ENCODE results near the gene IGDCC3. TPM values are rescaled to one million over a fixed set of nuclear protein-coding genes. Genes with fewer than 3 reads are reported as not detected.
A peak's percentile ranks its signal among the peaks of the same experiment; 100 is the strongest.

The IGDCC3 gene
- total and polyA plus RNA-seq, 10 donors: 0.03 to 0.34 (median 0.03) TPM; not detected in 7

DNA sequence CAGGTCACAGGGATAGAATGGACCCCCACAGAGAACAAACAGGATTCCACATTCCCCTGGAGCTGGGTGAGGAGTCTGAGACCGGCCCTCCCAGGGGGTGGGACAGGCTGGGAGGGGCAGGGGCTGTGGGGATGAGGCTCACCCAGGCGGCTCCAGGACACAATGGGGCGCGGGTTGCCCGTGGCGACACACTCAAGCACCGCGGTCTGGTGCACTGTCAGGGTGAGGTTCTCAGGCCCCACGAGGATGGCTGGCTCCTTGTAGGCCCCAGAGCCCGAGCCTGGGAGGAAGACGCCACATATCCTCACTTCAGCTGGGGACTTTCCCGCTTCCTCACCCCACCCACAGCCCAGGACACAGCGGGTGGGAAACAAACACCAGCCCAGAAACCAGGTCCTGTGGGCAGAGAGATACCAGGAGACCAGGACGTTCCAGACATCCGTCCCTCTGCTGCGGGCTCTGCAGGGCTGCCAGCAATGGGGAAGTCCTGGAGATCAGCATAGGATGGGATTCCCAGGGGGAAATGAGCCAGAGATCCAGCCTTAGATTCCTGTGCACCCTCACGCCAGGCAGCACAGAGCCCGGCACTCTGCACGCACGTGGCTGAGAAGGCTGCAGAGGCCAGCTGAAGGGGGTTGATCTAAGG, 43.1 kb downstream of the IGDCC3 start:
- Histone ChIP-seq H3K36me3 (no peaks in the 10 kb centered on the region), H3K27me3 (replicated peaks in 1 of 7) (peaks cover 0 to 47% (median 0%) of the 10 kb centered on the region in 7 donors), H3K4me3 (no peak overlapping the region), H3K27ac (no peak overlapping the region), H3K9me3 (no peaks in the 10 kb centered on the region), H3K4me1 (peaks cover 0 to 2% (median 0%) of the 10 kb centered on the region in 6 donors)
- TF ChIP-seq, protein P1, sequence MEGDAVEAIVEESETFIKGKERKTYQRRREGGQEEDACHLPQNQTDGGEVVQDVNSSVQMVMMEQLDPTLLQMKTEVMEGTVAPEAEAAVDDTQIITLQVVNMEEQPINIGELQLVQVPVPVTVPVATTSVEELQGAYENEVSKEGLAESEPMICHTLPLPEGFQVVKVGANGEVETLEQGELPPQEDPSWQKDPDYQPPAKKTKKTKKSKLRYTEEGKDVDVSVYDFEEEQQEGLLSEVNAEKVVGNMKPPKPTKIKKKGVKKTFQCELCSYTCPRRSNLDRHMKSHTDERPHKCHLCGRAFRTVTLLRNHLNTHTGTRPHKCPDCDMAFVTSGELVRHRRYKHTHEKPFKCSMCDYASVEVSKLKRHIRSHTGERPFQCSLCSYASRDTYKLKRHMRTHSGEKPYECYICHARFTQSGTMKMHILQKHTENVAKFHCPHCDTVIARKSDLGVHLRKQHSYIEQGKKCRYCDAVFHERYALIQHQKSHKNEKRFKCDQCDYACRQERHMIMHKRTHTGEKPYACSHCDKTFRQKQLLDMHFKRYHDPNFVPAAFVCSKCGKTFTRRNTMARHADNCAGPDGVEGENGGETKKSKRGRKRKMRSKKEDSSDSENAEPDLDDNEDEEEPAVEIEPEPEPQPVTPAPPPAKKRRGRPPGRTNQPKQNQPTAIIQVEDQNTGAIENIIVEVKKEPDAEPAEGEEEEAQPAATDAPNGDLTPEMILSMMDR (IDR thresholded peaks at IDR 0.05 in 8 of 11, conservative IDR thresholded peaks at IDR 0.05 in 3 of 11): no peak
- no peak for TF ChIP-seq POLR2AphosphoS5 (IDR thresholded peaks at IDR 0.05)
- TF ChIP-seq POLR2A (IDR thresholded peaks at IDR 0.05): no peak
- 51 to 80% (median 70%) methylated on average over 14 to 20 of the region's 20 CpGs for WGBS, 5 donors
- intact Hi-C loops (cut with DNase I; ENCODE audit: low total_unique reads): no loop called here
- DNase-seq: peak; percentile 44

DNA sequence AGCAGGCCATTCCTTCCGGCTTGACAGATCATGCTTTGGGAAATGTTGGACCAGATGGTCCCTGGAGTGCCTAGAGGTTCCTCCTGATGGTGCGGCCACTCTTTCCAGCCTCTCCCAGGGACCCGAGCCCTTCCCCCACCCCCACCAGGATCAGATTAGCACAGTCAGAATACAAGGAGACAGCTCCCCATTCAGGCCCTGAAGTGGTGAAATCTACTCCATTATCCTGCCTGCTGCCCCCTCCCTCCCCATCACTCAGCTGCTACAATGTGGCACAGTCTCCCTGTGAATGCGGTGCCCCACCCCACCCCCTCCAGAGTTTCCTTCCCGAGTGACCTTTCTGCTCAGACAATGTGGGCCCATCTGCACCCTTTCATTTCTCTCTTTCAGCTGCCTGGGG, 43.9 kb downstream of the IGDCC3 start:
- H3K9me3 ChIP-seq: no peaks in the 10 kb centered on the region
- peaks cover 0 to 39% (median 0%) of the 10 kb centered on the region in 7 donors for H3K27me3 ChIP-seq (replicated peaks in 1 of 7)
- H3K4me3 ChIP-seq: no peak overlapping the region
- no peak overlapping the region for H3K27ac ChIP-seq
- no peaks in the 10 kb centered on the region for H3K4me1 ChIP-seq
- 78 to 96% (median 83%) methylated on average over 5 of the region's 5 CpGs for WGBS, 5 donors
- H3K36me3 ChIP-seq: no peaks in the 10 kb centered on the region
- DNase-seq: no peak
- intact Hi-C loops (cut with DNase I; ENCODE audit: low total_unique reads): no loop called here
- no peak for TF ChIP-seq POLR2AphosphoS5 (IDR thresholded peaks at IDR 0.05)
- TF ChIP-seq POLR2A (IDR thresholded peaks at IDR 0.05): no peak
- TF ChIP-seq, protein P1 (IDR thresholded peaks at IDR 0.05 in 8 of 11, conservative IDR thresholded peaks at IDR 0.05 in 3 of 11): no peak

DNA sequence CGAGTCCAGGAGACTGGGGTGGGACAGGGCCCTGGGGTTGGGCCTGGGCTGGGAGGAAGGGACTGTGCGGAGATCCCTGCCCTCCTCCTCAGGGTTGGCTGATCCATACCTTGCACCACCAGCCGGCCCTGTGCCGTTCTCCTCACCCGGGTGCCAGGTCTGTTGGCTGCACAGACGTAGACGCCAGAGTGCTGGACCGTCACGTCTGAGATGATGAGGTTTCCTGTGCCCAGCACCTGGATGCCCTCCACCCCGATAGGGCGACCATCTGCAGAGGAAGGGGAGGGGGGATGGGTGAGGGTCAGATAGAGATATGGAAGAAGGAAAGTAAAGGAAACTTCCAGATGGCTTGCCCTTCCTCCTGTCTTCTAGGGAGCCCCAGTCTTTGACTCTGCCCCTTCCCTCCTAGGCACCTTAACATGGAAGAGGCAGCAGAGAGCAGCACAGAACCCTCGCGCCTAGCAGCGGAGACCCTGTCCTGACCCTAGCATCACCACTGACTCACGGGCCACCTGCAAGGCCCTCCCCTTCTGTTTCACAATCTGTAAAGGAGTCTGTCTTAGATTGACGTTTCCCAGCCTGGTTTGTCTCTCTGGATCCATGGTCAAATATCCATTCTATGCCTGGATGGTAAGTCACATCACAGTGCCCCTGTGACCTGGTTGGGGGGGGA, 44.5 kb downstream of the IGDCC3 start:
- peak; percentile 54 for DNase-seq
- Histone ChIP-seq H3K27ac (no peak overlapping the region), H3K9me3 (no peaks in the 10 kb centered on the region), H3K27me3 (replicated peaks in 1 of 7) (peaks cover 0 to 34% (median 0%) of the 10 kb centered on the region in 7 donors), H3K4me3 (no peak overlapping the region), H3K4me1 (no peaks in the 10 kb centered on the region), H3K36me3 (no peaks in the 10 kb centered on the region)
- WGBS, 5 donors: 73 to 84% (median 74%) methylated on average over 16 of the region's 16 CpGs
- TF ChIP-seq, protein P1 (IDR thresholded peaks at IDR 0.05 in 8 of 11, conservative IDR thresholded peaks at IDR 0.05 in 3 of 11): no peak
- no peak for TF ChIP-seq POLR2AphosphoS5 (IDR thresholded peaks at IDR 0.05)
- no peak for TF ChIP-seq POLR2A (IDR thresholded peaks at IDR 0.05)
- intact Hi-C loops (cut with DNase I; ENCODE audit: low total_unique reads): no loop called here

DNA sequence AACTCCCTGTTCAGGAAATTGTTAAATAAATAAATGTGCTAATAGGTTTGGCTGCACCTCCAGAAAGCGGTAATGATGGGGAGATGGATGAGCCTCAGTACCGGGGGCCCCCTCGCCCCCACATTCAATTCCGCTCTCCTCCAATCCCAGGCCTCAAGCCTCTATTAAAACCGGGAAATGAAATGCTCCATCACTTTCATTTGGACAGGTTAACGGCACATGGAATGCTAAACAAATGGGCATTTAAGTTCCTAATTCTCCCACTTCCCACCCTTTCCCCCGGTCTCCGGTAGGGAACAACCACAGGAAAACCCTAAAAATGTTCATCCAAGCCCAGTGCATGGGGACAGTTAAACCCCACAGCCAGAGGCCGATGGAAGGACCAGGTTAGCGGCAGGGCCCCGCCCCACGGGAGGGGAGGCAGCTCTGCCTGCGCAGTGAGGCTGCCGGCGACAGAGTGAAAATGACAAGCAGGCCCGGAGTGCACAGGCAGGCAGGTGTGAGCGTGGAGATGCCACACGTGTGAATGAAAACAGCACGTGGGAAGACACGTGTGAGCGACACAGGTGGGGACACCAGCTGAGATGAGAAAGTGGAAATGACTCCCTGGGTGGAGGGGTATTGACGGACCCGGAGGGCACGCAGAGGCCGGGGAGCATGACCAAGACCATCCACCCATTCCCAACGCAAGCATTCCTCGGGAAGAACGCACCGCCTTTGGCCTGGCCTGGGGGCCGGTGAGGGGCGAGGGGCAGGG, 45.2 kb downstream of the IGDCC3 start:
- Histone ChIP-seq H3K27me3 (replicated peaks in 1 of 7) (peaks cover 0 to 27% (median 0%) of the 10 kb centered on the region in 7 donors), H3K27ac (no peak overlapping the region), H3K36me3 (no peaks in the 10 kb centered on the region), H3K4me1 (no peaks in the 10 kb centered on the region), H3K4me3 (no peak overlapping the region), H3K9me3 (no peaks in the 10 kb centered on the region)
- intact Hi-C loops (cut with DNase I; ENCODE audit: low total_unique reads): no loop called here
- WGBS, 5 donors: 88 to 93% (median 91%) methylated on average over 31 of the region's 31 CpGs
- DNase-seq: peak; percentile 58
- TF ChIP-seq POLR2A (IDR thresholded peaks at IDR 0.05) (no peak), POLR2AphosphoS5 (IDR thresholded peaks at IDR 0.05) (no peak)
- TF ChIP-seq, protein P1 (IDR thresholded peaks at IDR 0.05 in 8 of 11, conservative IDR thresholded peaks at IDR 0.05 in 3 of 11): no peak
